H1 (cell line): Measurements from ENCODE around the gene SURF2.
A peak's percentile ranks its signal among the peaks of the same experiment; 100 is the strongest.

Experiments used
- CHD2 ChIP-seq: IDR thresholded peaks from 2 replicates; pipeline ENCODE4 v1.6.1; 2012; ENCODE audit warnings: low read length, improper control_type of control experiment
- CREB1 ChIP-seq: IDR thresholded peaks from 2 replicates; pipeline ENCODE4 v1.6.1; 2012; ENCODE audit warnings: inconsistent platforms
- EP300 ChIP-seq, 2 experiments: IDR thresholded peaks; 1 replicate in 1 of 2; 2 replicates in 1 of 2; pipeline ENCODE4 v1.6.1; 2011 to 2012; ENCODE audit warnings: low read depth in 2 of 2, low read length in 2 of 2, mild to moderate bottlenecking in 2 of 2, borderline replicate concordance in 1 of 2, inconsistent platforms in 1 of 2, moderate library complexity in 1 of 2
- EZH2 ChIP-seq: fragments of 200-600 bp; sonication (generic); IDR thresholded peaks from 2 replicates; pipeline ENCODE4 v1.7.1; 2012; ENCODE audit warnings: low read depth, mild to moderate bottlenecking, moderate library complexity, low read length, inconsistent platforms; ENCODE audit not compliant: severe bottlenecking
- POLR2A ChIP-seq, 2 experiments: IDR thresholded peaks; 1 replicate in 1 of 2; 2 replicates in 1 of 2; pipeline ENCODE4 v1.6.1; 2011; ENCODE audit warnings: low read depth in 2 of 2, low read length in 2 of 2, mild to moderate bottlenecking in 2 of 2; ENCODE audit errors: control extremely low read depth in 1 of 2
- POU5F1 ChIP-seq: IDR thresholded peaks from 2 replicates; pipeline ENCODE4 v1.6.1; 2011; ENCODE audit warnings: low read depth, mild to moderate bottlenecking, low read length, moderate library complexity
- RFX5 ChIP-seq: IDR thresholded peaks from 2 replicates; pipeline ENCODE4 v1.6.1; 2011; ENCODE audit warnings: low read depth, low read length, improper control_type of control experiment, borderline replicate concordance
- TF ChIP-seq, protein P1 (sequence below): IDR thresholded peaks from 2 replicates; pipeline ENCODE4 v1.6.1; 2011; ENCODE audit warnings: low read depth, mild to moderate bottlenecking, low read length; ENCODE audit not compliant: insufficient read depth
- TF ChIP-seq, protein P2 (sequence below), 3 experiments: IDR thresholded peaks; 1 replicate in 2 of 3; 2 replicates in 1 of 3; pipeline versions ENCODE4 v1.5.1 to v1.6.1; 2011; ENCODE audit warnings: low read length in 3 of 3, mild to moderate bottlenecking in 3 of 3, inconsistent platforms in 2 of 3, low read depth in 1 of 3, moderate library complexity in 1 of 3; ENCODE audit not compliant: insufficient read depth in 1 of 3; ENCODE audit errors: control extremely low read depth in 1 of 3
- TF ChIP-seq, protein P3 (sequence below): IDR thresholded peaks from 2 replicates; pipeline ENCODE4 v1.6.1; 2012; ENCODE audit warnings: inconsistent platforms
- TF ChIP-seq, protein P4 (sequence below): IDR thresholded peaks from 2 replicates; pipeline ENCODE4 v1.6.1; 2012; ENCODE audit warnings: low read length, inconsistent platforms
- TF ChIP-seq, protein P5 (sequence below): IDR thresholded peaks from 2 replicates; pipeline ENCODE4 v1.6.1; 2011; ENCODE audit warnings: low read length, improper control_type of control experiment

DNA sequence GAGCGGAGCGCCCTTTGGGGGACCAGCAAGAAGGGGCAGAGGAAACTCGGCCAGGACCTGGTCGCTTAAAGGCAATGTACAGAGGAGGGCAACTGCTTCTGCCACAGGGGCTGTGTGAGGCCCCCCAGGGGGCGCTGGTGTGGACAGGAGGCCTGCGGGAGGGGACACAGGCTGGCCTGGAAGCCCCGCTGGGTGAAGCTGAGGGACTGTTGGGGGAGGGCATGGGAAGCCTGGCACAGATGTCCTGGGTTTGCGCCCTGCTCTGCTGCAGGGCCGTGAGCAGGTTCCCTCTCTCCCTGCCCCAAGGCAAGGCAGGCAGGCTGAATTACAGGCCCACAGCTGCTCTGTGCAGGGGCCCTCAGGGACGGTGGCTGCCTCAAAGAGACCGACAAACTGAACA lies 13.8 kb upstream of the SURF2 start:
- TF ChIP-seq, protein P1, sequence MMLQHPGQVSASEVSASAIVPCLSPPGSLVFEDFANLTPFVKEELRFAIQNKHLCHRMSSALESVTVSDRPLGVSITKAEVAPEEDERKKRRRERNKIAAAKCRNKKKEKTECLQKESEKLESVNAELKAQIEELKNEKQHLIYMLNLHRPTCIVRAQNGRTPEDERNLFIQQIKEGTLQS, result no peak
- TF ChIP-seq RFX5 (no peak), POLR2A (IDR thresholded peaks at IDR 0.05; ENCODE audit: control extremely low read depth in 1 of 2, low read depth in 2 of 2, low read length in 2 of 2) (no peak), POU5F1 (no peak), EZH2 (no peak), EP300 (IDR thresholded peaks at IDR 0.05; ENCODE audit: borderline replicate concordance in 1 of 2, low read depth in 2 of 2, low read length in 2 of 2) (no peak), CHD2 (no peak), CREB1 (no peak)
- TF ChIP-seq, protein P2, sequence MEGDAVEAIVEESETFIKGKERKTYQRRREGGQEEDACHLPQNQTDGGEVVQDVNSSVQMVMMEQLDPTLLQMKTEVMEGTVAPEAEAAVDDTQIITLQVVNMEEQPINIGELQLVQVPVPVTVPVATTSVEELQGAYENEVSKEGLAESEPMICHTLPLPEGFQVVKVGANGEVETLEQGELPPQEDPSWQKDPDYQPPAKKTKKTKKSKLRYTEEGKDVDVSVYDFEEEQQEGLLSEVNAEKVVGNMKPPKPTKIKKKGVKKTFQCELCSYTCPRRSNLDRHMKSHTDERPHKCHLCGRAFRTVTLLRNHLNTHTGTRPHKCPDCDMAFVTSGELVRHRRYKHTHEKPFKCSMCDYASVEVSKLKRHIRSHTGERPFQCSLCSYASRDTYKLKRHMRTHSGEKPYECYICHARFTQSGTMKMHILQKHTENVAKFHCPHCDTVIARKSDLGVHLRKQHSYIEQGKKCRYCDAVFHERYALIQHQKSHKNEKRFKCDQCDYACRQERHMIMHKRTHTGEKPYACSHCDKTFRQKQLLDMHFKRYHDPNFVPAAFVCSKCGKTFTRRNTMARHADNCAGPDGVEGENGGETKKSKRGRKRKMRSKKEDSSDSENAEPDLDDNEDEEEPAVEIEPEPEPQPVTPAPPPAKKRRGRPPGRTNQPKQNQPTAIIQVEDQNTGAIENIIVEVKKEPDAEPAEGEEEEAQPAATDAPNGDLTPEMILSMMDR (IDR thresholded peaks at IDR 0.05; ENCODE audit: control extremely low read depth in 1 of 3, insufficient read depth in 1 of 3, low read depth in 1 of 3, low read length in 3 of 3), result peak in 2 of 3 experiments; percentile 21 to 26; a peak in 3 of 4 replicates
- TF ChIP-seq, protein P3, sequence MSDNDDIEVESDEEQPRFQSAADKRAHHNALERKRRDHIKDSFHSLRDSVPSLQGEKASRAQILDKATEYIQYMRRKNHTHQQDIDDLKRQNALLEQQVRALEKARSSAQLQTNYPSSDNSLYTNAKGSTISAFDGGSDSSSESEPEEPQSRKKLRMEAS, result no peak
- TF ChIP-seq, protein P4, sequence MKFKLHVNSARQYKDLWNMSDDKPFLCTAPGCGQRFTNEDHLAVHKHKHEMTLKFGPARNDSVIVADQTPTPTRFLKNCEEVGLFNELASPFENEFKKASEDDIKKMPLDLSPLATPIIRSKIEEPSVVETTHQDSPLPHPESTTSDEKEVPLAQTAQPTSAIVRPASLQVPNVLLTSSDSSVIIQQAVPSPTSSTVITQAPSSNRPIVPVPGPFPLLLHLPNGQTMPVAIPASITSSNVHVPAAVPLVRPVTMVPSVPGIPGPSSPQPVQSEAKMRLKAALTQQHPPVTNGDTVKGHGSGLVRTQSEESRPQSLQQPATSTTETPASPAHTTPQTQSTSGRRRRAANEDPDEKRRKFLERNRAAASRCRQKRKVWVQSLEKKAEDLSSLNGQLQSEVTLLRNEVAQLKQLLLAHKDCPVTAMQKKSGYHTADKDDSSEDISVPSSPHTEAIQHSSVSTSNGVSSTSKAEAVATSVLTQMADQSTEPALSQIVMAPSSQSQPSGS, result no peak
- TF ChIP-seq, protein P5, sequence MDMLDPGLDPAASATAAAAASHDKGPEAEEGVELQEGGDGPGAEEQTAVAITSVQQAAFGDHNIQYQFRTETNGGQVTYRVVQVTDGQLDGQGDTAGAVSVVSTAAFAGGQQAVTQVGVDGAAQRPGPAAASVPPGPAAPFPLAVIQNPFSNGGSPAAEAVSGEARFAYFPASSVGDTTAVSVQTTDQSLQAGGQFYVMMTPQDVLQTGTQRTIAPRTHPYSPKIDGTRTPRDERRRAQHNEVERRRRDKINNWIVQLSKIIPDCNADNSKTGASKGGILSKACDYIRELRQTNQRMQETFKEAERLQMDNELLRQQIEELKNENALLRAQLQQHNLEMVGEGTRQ, result no peak
